Smooth muscle cell (in vitro differentiated cells): ENCODE results near the gene FAM163B. TPM values are rescaled to one million over a fixed set of nuclear protein-coding genes. Genes with fewer than 3 reads are reported as not detected.

Experiments used
- DNase-seq: peaks from one replicate; lab custom pipeline; 2025; ENCODE audit not compliant: unreplicated experiment; lab: John Stamatoyannopoulos, UW
- H2AFZ ChIP-seq: fragments of 200-600 bp; sonication (generic); 2 replicates; pipeline ENCODE4 v1.6.0; 2016; ENCODE audit warnings: antibody characterized with exemption, low read depth, mild to moderate bottlenecking
- H3F3A ChIP-seq: fragments of 200-600 bp; sonication (generic); 2 replicates; pipeline ENCODE4 v1.6.0; 2017; ENCODE audit warnings: antibody characterized with exemption, low read depth
- H3K27ac ChIP-seq: fragments of 200-600 bp; sonication (generic); 2 replicates; pipeline ENCODE4 v1.5.1; 2016; ENCODE audit warnings: low read depth, mild to moderate bottlenecking
- H3K27me3 ChIP-seq: fragments of 200-600 bp; sonication (generic); 2 replicates; pipeline ENCODE4 v1.6.1; 2016; ENCODE audit warnings: low read depth, mild to moderate bottlenecking
- H3K36me3 ChIP-seq: fragments of 200-600 bp; sonication (generic); 2 replicates; pipeline ENCODE4 v1.5.1; 2016; ENCODE audit warnings: low read depth
- H3K4me1 ChIP-seq: fragments of 200-600 bp; sonication (generic); 2 replicates; pipeline ENCODE4 v1.5.1; 2016; ENCODE audit warnings: low read depth
- H3K4me2 ChIP-seq: fragments of 200-600 bp; sonication (generic); 2 replicates; pipeline ENCODE4 v1.6.0; 2016; ENCODE audit warnings: mild to moderate bottlenecking
- H3K4me3 ChIP-seq: fragments of 200-600 bp; sonication (generic); 2 replicates; pipeline ENCODE4 v1.5.1; 2016; ENCODE audit warnings: mild to moderate bottlenecking
- H3K79me2 ChIP-seq: fragments of 200-600 bp; sonication (generic); 2 replicates; pipeline ENCODE4 v1.6.0; 2016; ENCODE audit warnings: low read depth, mild to moderate bottlenecking
- H3K9ac ChIP-seq: fragments of 200-600 bp; sonication (generic); 2 replicates; pipeline ENCODE4 v1.6.0; 2016; ENCODE audit warnings: low read depth
- H3K9me3 ChIP-seq: fragments of 200-600 bp; sonication (generic); replicated peaks from 2 replicates; pipeline ENCODE4 v1.5.1; 2016; ENCODE audit warnings: low read depth
- H4K20me1 ChIP-seq: fragments of 200-600 bp; sonication (generic); 2 replicates; pipeline ENCODE4 v1.6.0; 2016; ENCODE audit warnings: low read depth
- CTCF ChIP-seq: fragments of 200-600 bp; sonication (generic); IDR thresholded peaks from 2 replicates; pipeline ENCODE4 v1.5.1; 2017; ENCODE audit warnings: borderline replicate concordance, mild to moderate bottlenecking, antibody characterized with exemption; ENCODE audit not compliant: insufficient read depth, poor library complexity, severe bottlenecking
- WGBS: methylation state at CpG from one replicate; pipeline ENCODE4 v1.1.7; 2016; ENCODE audit warnings: low lambda C conversion rate; 5-methylcytosine and 5-hydroxymethylcytosine counted together
- polyA plus RNA-seq: library from polyadenylated mRNA; unstranded; fragments of >200 nt; fragmentation: Nextera tagmentation; extraction: Ambion mirVana; gene quantifications from 2 replicates; pipeline ENCODE4 v1.2.1, GENCODE V29; 2016
- total RNA-seq: library from RNA; depleted of rRNA; stranded (reverse); fragments of >200 nt; gene quantifications from 2 replicates; pipeline ENCODE4 v1.2.3, GENCODE V29; 2014

The FAM163B gene
- total and polyA plus RNA-seq, 2 experiments from 2014 or later: 0.49 to 3.4 TPM

GRCh38 chr9:133603135-133603927 is 5.9 kb downstream of the FAM163B start:
- Histone ChIP-seq H3K4me3 (no peak overlapping the region), H3K9me3 (no peaks in the 10 kb centered on the region), H3K79me2 (no peaks in the 10 kb centered on the region), H3K36me3 (no peaks in the 10 kb centered on the region), H3K9ac (no peak overlapping the region), H3F3A (no peaks in the 10 kb centered on the region), H4K20me1 (no peaks in the 10 kb centered on the region), H3K4me2 (no peak overlapping the region), H3K27me3 (peaks cover under 1% of the 10 kb centered on the region), H3K27ac (no peak overlapping the region), H3K4me1 (no peaks in the 10 kb centered on the region), H2AFZ (no peak overlapping the region)
- DNase-seq: no peak
- no peak for TF ChIP-seq CTCF
- 81% methylated on average over 14 of the region's 14 CpGs for WGBS

GRCh38 chr9:133602277-133602676 is 6.9 kb downstream of the FAM163B start:
- Histone ChIP-seq H3K9me3 (no peaks in the 10 kb centered on the region), H4K20me1 (no peaks in the 10 kb centered on the region), H3K36me3 (no peaks in the 10 kb centered on the region), H3K79me2 (no peaks in the 10 kb centered on the region), H3F3A (no peaks in the 10 kb centered on the region), H3K9ac (no peak overlapping the region), H3K4me3 (no peak overlapping the region), H3K27ac (no peak overlapping the region), H3K4me2 (no peak overlapping the region), H3K4me1 (no peaks in the 10 kb centered on the region), H2AFZ (no peak overlapping the region), H3K27me3 (no peaks in the 10 kb centered on the region)
- no peak for DNase-seq
- TF ChIP-seq CTCF: no peak
- WGBS: 73% methylated on average over 10 of the region's 10 CpGs

GRCh38 chr9:133601746-133602145 is 7.4 kb downstream of the FAM163B start:
- 92% methylated on average over 9 of the region's 10 CpGs for WGBS
- Histone ChIP-seq H3K36me3 (no peaks in the 10 kb centered on the region), H3K4me3 (no peak overlapping the region), H3K9ac (no peak overlapping the region), H3K4me2 (no peak overlapping the region), H3K4me1 (no peaks in the 10 kb centered on the region), H3K27ac (no peak overlapping the region), H2AFZ (no peak overlapping the region), H3K27me3 (no peaks in the 10 kb centered on the region), H4K20me1 (no peaks in the 10 kb centered on the region), H3K9me3 (no peaks in the 10 kb centered on the region), H3F3A (no peaks in the 10 kb centered on the region), H3K79me2 (no peaks in the 10 kb centered on the region)
- TF ChIP-seq CTCF: no peak
- no peak for DNase-seq

- Histone ChIP-seq H3F3A (no peaks in the 10 kb centered on the region), H2AFZ (no peak overlapping the region), H3K4me1 (no peaks in the 10 kb centered on the region), H3K9me3 (peaks cover 3% of the 10 kb centered on the region), H3K79me2 (no peaks in the 10 kb centered on the region), H3K36me3 (no peaks in the 10 kb centered on the region), H3K27ac (no peak overlapping the region), H4K20me1 (no peaks in the 10 kb centered on the region), H3K27me3 (no peaks in the 10 kb centered on the region), H3K4me2 (no peak overlapping the region), H3K4me3 (no peak overlapping the region), H3K9ac (no peak overlapping the region)
- no peak for DNase-seq
- 62% methylated on average over 7 of the region's 7 CpGs for WGBS
- no peak for TF ChIP-seq CTCF
Observed at GRCh38 chr9:133600739-133601138, 8.4 kb downstream of the FAM163B start.
